ENCODE results near the gene MUCL1. TPM values are rescaled to one million over a fixed set of nuclear protein-coding genes. Genes with fewer than 3 reads are reported as not detected.

Gene MUCL1
- total RNA-seq, 1 donor from 2014 or later, result not detected

Other genes starting within 250 kb of the MUCL1 start
- gene LACRT, start 219.6 kb upstream of the MUCL1 start, total RNA-seq, result not detected
- gene DCD, start 206.2 kb upstream of the MUCL1 start, total RNA-seq, result not detected
- gene TESPA1, start 130.2 kb downstream of the MUCL1 start, total RNA-seq, result not detected
- gene NEUROD4, start 165.5 kb downstream of the MUCL1 start, total RNA-seq, result 3.9 TPM

All from occipital lobe (tissue), 1 donor.